Measurements from ENCODE around the gene FKBP5.

DNA sequence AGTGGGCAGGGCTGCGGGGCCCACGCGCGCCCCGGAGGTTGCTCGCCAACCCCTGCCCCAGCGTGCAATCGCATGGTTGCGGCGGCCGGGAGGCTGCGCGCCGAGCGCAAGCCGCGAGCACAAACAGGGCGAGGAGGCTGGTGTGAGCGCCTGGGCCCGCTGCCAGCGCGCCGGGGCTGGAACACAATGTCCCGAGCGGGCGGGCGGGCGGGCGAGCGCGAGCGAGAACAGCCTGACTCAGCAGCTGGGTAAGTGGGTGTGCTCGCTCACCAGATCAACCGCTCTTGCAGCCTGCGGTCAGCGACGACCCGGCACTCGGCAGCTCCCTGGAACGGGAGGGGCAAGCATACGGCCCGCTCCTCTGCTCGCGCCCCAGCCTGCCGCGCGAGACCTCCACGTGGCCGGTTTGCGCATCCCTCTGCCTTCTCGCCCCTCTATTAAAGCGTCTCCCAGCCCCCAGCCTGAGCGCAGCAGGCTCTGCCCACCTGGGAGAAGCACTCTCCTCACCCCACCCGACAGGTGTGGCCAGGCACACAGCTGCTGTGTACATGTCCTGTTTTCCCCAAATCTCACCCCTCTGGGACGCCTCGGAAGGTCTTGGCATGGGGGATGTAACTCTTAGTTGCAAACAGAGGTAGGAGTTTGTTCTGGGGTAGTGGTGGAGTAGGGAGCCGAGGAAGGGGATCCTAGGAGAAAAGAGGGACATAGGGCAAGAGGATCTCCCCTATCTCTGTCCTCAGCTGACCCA lies 39.4 kb upstream of the FKBP5 start:
- TF ChIP-seq, protein P1, sequence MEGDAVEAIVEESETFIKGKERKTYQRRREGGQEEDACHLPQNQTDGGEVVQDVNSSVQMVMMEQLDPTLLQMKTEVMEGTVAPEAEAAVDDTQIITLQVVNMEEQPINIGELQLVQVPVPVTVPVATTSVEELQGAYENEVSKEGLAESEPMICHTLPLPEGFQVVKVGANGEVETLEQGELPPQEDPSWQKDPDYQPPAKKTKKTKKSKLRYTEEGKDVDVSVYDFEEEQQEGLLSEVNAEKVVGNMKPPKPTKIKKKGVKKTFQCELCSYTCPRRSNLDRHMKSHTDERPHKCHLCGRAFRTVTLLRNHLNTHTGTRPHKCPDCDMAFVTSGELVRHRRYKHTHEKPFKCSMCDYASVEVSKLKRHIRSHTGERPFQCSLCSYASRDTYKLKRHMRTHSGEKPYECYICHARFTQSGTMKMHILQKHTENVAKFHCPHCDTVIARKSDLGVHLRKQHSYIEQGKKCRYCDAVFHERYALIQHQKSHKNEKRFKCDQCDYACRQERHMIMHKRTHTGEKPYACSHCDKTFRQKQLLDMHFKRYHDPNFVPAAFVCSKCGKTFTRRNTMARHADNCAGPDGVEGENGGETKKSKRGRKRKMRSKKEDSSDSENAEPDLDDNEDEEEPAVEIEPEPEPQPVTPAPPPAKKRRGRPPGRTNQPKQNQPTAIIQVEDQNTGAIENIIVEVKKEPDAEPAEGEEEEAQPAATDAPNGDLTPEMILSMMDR (IDR thresholded peaks at IDR 0.05) = peak in 2 of 4 experiments; percentile 23 to 50
- peak; percentile 99 for TF ChIP-seq POLR2AphosphoS5 (IDR thresholded peaks at IDR 0.05)
- peak; percentile 4 to 65 for TF ChIP-seq POLR2A (IDR thresholded peaks at IDR 0.05)

Measured in gastroesophageal sphincter (tissue), 3 donors.